HK-2 (cell line): ENCODE measurements around the gene METTL5.
"Not testable (repeated sequence)": the region's sequence is repeated elsewhere in the genome, so short reads cannot be mapped to it uniquely, and the experiment has no call there.

ENCODE experiments used
- DNase-seq: peaks from one replicate; pipeline ENCODE4 v3.0.0-alpha.2; 2018; ENCODE audit not compliant: unreplicated experiment

Gene METTL5

DNA sequence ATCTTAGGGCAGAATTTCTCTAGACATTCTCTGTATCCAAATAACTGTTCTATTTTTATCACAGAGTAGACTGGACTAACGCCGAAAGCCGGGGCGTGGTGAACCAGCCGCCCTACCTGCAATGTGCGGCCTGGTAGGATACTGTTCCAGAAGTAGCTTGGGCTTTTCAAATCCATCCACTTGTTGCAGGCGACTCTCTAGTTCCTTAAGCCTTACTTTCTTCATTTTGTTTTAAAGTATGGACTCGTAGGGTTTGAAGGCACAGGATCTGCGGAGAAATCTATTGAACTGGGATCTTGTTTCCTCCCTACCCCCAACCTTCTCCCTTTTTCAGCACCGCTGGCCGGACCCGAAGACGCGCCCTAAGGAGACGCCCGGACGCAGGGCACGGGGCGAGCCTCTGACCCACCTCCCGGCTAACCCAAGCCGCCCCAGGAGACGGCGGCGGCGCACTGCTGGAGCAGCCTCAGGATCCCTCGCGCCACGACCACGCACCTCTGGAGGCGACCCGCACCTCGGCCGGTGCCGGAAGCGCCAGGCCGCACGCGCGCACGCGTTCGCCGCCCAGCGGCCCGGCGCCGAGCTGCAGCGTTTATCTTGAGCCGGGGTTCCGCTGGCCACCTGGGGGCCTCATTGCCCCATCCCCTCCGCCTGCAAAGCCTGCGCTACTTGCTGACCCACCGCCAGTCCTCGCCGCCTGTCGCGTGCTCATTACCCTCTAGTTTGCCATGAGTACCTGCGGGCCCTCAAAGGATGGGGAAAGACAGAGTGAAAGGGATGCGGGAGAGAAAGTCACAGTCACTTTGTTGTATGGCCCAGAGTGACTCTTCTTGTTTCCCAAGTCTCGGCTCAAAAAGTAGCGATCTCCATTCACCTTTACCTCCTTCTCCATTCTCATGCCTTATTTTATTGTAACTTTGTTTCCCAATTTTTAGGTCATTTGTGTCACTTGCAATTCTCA is at the start of gene METTL5:
TSS of gene METTL5 (minus strand) at position 533 of the 961 bp plus-strand sequence. CDS start at position 225, 308 bp downstream.
- peak; percentile 87 for DNase-seq

DNA sequence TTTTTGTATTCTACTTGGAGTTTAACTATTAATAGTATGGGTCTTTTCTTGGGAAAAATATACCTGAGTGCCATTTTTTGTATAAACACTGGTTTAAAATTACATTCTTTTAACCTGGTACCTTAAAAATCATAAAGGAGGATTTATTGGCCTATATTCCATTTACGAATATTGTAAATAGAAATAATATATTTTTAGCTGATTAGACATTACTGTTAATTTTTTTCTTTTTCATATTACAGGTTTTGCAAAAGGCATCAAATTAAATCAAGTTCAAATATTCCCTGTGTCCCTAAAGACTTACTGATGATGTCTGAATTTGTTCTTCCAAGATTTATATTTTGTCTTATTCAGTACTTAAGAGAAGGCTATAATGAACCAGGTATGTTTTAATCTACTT is 47.3 kb upstream of the METTL5 start:
- no peak for DNase-seq

DNA sequence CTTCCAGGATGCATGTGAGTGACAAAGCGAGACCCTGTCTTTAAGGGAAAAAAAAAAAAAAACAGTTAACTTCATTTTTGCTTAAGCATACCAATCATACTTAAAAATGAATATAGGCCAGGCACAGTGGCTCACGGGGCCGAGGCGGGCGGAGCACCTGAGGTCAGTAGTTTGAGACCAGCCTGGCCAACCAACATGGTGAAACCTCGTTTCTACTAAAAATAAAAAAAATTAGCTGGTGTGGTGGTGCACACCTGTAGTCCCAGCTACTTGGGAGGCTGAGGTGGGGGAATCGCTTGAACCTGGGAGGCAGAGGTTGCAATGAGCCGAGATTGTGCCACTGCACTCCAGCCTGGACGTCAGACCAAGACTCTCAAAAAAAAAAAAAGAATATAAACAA is 46.7 kb upstream of the METTL5 start:
- not testable (repeated sequence) for DNase-seq

DNA sequence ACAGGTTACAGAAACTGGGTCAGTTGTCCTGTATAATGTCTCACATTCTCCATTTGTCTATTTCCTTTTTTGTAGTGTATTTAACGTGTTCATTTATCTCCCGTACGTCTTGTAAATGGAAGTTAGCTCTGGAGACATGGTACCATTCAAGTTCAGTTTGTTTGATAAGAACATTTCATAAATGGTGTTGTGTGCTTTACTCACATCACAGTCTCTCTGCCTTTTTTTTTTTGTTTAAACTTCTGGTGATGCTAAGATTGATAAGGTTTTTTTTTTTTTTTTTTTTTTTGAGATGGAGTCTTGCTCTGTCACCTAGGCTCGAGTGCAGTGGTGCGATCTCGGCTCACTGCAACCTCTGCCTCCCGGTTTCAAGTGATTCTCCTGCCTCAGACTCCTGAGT is 44.2 kb upstream of the METTL5 start:
- DNase-seq: no peak

DNA sequence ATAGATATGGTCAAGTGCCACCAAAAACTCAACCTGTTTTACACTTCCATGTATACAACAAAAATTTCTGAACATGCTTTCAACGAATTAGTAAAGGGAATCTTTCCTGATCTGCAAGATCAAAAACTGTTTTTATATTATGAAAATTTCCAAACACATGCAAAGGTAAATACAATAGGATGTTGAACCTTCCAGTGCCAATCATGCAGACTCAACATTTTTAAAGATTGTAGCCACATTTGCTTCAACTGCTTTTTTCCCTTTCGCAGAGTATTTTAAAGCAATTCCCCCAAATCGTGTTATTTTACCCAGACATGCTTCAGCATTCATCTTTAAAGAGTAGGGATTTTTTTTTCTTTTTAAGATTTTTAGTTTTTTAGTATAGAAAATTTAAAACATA is 42.9 kb upstream of the METTL5 start:
- no peak for DNase-seq

DNA sequence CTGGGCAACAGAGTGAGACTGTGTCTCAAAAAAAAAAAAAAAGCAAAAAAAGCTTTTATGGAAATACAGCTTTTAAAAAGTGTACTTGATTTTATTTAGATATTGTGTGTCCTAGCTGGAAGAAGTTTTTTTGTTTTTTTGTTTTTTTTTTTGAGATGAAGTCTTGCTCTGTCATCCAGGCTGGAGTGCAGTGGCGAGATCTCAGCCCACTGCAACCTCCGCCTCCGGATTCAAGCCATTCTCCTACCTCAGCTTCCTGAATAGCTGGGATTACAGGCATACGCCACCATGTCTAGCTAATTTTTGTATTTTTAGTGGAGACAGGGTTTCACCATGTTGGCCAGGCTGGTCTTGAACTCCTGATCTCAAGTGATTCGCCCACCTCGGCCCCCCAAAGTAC is 41.5 kb upstream of the METTL5 start:
- DNase-seq: not testable (repeated sequence)

DNA sequence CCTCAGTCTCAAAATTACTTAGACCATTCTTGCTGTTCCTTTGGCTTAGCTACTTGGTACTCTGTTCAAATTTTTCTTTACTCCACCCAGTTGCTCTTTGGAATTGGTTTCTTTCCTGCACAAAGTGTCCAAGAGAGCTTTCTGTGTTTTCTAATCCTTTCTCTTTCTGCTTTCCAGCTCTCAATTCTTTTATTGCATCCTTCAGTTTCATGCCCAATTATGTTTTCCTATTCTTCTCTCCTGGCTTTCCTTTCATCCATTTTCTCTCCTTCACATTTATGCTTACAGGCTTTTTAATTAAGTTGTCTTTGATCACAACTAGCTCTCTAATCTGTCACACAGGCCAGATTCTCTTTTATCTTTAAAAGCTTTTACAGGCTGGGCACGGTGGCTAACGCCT is 40.8 kb upstream of the METTL5 start:
- DNase-seq: no peak

DNA sequence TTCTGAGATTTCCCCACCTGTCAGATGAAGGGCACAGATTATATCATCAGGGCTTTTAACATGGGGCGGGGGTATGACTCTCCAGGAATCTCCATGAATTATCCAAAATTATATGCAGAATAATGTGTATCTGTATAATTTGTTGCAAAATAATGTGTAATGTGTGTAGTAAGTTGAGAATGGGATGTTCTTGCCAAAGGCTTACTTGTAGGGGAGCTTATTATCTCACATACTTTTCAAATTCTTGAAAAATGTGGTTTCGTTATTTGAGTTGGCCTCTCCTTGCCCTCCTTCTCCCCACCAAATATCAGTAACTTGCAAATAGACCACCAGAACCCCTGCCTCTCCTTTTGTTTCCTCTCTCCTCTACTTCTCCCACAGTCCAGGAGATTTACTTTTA is 38.1 kb upstream of the METTL5 start:
- no peak for DNase-seq

DNA sequence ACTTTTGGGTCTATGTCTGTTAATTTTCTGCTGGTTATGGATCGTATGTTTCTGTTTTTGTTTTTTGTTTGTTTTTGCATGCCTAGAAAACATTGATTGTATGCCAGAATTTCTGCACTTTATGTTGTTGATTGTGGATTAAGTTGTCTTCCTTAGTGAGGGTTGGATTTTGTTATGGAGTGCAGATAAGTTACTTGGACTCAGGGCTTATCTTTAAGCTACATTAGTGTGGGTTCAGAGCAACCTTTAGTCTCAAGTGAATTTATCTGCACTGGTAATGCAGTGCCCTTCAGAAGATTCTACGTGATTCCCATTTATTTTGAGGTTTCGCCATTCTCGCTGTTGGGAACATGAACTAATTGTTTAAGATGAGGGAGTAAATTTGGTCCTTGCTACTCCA is 35.4 kb upstream of the METTL5 start:
- DNase-seq: no peak

DNA sequence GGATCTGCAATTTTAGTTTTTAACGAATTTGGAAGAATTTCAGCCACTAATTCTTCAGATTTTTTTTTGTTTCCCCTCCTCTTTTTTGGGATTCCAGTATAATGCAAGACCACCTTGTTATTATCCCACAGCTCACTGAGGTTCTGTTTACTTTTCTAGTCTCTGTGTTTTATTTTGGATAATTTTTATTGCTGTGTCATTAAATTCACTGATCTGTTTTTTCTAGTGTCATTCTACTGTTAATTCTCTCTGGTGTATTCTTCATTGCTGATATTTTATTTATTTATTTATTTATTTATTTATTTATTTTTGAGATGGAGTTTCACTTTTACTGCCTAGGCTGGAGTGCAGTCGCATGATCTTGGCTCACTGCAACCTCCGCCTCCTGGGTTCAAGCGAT is 34.7 kb upstream of the METTL5 start:
- no peak for DNase-seq

DNA sequence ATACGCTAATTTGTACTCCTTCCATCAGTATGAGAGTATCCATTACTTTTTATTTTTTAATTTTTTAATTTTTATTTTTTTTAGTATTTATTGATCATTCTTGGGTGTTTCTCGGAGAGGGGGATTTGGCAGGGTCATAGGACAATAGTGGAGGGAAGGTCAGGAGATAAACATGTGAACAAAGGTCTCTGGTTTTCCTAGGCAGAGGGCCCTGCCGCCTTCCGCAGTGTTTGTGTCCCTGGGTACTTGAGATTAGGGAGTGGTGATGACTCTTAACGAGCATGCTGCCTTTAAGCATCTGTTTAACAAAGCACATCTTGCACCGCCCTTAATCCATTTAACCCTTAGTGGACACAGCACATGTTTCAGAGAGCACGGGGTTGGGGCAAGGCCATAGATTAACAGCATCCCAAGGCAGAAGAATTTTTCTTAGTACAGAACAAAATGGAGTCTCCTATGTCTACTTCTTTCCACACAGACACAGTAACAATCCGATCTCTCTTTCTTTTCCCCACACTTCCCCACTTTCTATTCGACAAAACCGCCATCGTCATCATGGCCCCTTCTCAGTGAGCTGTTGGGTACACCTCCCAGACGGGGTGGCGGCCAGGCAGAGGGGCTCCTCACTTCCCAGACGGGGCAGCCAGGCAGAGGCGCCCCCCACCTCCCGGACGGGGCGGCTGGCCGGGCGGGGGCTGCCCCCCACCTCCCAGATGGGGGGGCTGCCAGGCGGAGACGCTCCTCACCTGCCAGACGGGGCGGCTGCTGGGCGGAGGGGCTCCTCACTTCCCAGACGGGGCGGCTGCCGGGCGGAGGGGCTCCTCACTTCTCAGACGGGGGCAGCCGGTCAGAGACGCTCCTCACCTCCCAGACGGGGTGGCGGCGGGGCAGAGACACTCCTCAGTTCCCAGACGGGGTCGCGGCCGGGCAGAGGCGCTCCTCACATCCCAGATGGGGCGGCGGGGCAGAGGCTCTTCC is 30.9 kb upstream of the METTL5 start:
- not testable (repeated sequence) for DNase-seq

DNA sequence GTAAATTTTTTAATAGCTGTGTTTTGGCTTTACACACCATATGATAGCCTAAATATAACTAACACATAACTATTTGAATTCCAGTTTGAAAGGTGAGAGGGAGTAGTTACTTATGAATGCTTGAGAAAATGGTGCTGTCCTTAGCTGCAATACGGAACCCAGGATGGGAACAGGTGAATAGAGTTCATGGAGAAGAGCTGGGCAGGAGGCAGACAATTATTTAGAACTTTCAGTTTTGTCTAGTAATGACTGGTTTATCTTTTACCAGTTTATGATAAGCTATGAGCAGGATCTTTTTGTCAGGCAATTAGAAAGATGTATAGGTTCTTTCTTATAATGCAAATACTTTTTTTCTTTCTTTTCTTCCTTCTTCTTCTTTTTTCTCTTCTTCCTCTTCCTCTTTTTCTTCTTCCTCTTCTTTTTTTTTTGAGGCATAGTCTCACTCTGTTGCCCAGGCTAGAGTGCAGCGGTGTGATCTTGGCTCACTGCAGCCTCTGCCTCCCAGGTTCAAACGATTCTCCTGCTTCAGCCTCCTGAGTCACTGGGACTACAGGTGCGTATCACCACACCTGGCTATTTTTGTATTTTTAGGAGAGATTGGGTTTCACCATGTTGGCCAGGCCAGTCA is 28.4 kb upstream of the METTL5 start:
- DNase-seq: no peak

DNA sequence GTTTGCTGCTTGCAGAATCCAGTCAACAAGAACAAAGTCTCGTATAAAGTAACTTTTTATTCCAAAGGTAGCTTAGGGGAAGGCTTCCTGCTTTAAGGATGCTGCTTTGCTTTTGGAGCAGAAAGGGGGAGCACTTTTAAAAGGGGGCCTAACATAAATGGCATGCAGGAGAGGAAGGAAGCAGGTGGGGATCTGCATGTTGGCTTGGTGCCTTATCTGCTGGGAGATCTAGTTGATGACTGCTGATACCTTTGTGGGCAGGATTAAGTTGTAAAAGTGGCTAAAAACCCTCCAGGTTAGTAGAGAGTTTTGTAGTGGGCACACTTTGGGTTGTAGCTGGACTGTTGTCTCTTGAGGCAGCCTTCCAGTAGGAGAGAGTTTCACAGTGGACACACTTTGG is 25.0 kb upstream of the METTL5 start:
- no peak for DNase-seq

DNA sequence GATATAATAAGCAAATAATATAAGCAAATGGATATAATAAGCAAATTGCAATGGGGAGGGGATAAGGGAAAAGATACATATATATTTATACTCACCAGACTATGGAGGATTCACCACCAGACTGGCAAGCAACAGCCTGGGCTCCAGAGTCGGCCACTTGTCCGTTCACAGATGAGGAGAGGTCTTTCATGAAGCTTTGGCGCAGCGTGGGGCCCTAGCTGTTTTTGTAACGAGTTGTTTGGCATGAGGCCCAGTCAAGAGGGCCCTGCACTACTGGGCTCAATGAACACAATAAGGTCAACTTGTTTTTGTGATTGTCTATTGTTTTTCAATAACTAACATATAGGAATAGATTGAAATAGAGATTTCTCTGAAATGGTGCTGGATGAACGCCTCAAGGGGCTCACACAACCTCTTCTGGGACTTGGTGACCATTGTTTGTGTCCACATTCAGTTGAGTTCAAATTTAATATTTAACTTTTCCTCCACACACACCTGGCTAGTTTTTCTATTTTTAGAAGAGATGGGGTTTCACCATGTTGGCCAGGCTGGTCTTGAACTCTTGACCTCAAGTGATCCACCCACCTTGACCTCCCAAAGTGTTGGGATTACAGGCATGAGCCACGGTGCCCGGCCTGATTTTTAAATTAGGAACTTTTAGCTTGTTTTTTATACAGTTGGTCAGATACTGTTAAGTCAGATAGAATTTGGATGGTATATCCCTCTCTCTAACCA is 24.4 kb upstream of the METTL5 start:
- not testable (repeated sequence) for DNase-seq

DNA sequence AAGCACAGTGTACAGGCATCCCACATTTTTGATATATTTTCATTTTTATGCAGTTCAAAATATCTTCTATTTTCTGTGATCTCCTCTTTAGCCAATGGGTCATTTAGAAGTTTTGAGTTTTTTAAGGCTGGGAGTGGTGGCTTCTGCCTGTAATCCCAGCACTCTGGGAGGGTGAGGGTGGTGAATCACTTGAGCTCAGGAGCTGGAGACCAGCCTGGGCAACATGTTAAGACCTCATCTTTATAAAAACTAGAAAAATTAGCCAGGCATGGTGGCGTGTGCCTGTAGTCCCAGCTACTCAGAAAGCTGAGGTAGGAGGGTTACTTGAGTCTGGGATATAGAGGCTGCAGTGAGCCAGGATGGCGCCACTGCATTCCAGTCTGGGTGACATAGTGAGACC is 20.3 kb upstream of the METTL5 start:
- no peak for DNase-seq

DNA sequence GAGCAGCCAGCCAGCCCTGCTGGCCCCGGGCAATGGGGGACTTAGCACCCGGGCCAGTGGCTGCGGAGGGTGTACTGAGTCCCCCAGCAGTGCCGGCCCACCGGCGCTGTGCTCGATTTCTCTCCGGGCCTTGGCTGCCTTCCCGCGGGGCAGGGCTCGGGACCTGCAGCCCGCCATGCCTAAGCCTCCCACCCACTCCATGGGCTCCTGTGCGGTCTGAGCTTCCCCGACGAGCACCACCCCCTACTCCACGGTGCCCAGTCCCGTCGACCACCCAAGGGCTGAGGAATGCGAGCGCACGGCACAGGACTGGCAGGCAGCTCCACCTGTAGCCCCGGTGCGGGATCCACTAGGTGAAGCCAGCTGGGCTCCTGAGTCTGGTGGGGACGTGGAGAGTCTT is 16.9 kb upstream of the METTL5 start:
- not testable (repeated sequence) for DNase-seq

DNA sequence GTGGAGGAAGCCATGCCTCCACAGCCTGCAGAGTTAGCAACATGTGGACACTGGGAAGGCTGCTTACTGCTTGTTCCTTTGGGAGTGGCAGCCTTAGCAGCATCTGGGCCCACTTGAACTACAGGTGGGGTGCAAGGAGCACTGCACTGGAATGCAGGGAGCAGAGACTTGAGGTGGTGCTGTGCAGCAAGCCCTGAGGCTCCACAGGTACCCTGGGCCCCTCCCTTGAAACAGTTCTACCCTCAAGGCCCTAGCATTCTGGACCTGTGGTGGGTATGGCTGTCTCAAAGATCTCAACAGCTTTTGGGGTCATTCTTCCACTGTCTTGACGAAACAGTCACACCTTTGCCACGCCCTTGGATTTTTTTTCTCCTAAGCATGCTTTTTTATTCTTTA is 16.0 kb upstream of the METTL5 start:
- no peak for DNase-seq

DNA sequence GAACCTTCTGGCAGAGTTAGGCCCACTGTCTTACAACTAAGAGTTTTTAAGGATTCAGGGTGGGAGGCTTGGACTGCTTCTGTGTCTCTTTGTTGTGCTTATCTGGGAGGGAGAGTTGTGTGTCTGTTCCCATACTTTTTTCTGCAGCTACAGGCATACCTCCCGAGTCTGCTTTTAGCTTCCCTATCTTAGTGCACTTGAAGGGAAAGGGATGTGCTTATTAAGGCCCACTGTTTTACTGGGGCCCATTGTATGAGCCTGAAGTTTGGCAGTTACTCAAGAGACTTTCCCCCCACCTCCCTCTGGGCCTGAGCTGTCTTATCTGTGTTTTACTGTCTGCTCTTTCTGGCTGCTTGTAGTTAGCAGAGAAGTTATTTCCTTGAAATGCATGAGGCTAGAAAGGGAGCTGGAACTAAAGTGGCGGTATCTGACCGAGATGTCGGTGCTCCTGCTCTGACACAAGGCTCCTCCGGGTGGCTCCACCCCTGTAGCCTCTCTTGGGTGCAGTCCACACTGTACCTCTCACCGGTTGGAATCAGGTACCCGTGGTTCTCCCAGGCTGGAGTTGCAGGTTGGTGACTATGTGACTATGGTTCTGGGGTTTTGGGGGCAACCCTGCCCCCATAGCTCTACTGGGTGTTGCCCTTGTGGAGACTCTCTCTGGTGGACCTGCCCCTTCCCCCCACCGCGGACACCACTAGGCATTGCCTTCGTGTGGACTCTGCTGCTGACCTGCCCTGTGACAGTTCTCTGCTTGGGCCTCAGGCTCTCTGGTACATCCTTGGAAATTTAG is 15.4 kb upstream of the METTL5 start:
- DNase-seq: no peak

DNA sequence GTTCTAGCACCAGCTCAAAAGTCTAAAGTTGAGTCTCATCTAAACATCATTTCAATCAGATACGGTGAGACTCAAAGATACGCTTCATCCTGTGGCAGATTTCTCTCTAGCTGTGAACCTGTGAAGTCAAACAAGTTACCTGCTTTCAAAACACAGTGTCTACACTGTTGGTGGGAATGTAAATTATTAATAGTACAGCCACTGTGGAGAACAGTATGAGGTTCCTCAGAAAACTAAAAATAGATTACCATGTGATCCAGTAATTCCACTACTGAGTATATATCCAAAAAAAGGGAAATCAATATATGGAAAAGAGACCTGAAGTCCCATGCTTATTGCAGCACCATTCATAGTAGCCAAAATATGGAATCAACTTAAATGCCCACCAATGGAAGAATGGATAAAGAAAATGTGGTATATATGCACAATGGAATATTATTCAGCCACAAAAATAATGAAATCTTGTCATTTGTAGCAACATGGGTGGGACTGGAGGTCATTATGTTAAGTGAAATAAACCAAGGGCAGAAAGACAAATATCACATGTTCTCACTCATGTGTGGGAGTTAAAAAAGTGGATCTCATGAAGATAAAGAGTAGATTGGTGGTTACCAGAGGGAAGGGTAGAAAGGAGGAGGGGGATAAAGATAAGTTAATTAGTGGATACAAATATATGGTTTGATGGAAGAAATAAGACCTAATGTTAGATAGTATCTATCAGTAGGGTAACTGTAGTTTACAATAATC is 14.2 kb upstream of the METTL5 start:
- no peak for DNase-seq

DNA sequence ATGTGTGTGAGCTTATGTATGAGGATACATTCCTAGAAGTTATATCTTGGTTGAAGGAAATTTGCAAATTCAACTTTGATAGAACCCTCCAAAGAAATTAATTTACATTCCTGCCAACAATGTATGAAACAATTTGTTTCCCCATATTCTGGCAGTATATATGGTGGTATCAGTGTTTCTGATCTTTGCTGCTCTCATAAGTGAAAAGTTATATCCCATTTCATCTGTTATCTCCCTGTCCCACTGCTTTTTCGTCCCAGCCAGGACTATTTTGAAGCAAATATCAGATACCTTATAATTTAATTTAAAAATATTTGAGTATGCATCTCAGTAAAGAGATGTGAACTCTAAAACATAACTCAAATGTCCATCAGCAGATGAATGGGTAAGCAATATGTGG is 9.7 kb upstream of the METTL5 start:
- DNase-seq: no peak
